Activated T-cell treated with anti-CD3 and anti-CD28 coated beads for 24 hours (primary cell): ENCODE measurements around the gene PML.
"Not testable (repeated sequence)": the region's sequence is repeated elsewhere in the genome, so short reads cannot be mapped to it uniquely, and the experiment has no call there.

Experiments
- DNase-seq: peaks from one replicate; pipeline ENCODE4 v3.0.0-alpha.2; 2020; ENCODE audit warnings: low read depth

Gene PML

GRCh38 chr15:73959012-73959581, 35.4 kb upstream of the PML start:
- DNase-seq = no peak

- no peak for DNase-seq
Observed at GRCh38 chr15:73959801-73960200, 34.7 kb upstream of the PML start.

- not testable (repeated sequence) for DNase-seq
Observed at GRCh38 chr15:73960472-73961070, 33.9 kb upstream of the PML start.

- DNase-seq = no peak
Observed at GRCh38 chr15:73962433-73962832, 32.1 kb upstream of the PML start.

- peak; percentile 76 for DNase-seq
Observed at GRCh38 chr15:73964736-73965093, 29.8 kb upstream of the PML start.

GRCh38 chr15:73965094-73965757, 29.3 kb upstream of the PML start:
- DNase-seq = peak; percentile 48

- no peak for DNase-seq
Observed at GRCh38 chr15:73965758-73966113, 28.8 kb upstream of the PML start.

GRCh38 chr15:73968461-73968860, 26.1 kb upstream of the PML start:
- DNase-seq = no peak

GRCh38 chr15:73969151-73969759, 25.3 kb upstream of the PML start:
- DNase-seq = no peak

GRCh38 chr15:73972984-73973682, 21.4 kb upstream of the PML start:
- peak; percentile 77 for DNase-seq

- not testable (repeated sequence) for DNase-seq
Observed at GRCh38 chr15:73973683-73974200, 20.8 kb upstream of the PML start.

- DNase-seq = not testable (repeated sequence)
Observed at GRCh38 chr15:73975440-73976125, 18.9 kb upstream of the PML start.

- no peak for DNase-seq
Observed at GRCh38 chr15:73978896-73979295, 15.6 kb upstream of the PML start.

- DNase-seq = no peak
Observed at GRCh38 chr15:73979636-73980035, 14.9 kb upstream of the PML start.

- no peak for DNase-seq
Observed at GRCh38 chr15:73981761-73982221, 12.7 kb upstream of the PML start.

GRCh38 chr15:73982222-73982962, 12.1 kb upstream of the PML start:
- DNase-seq = no peak

GRCh38 chr15:73983211-73983727, 11.2 kb upstream of the PML start:
- no peak for DNase-seq

GRCh38 chr15:73983773-73984172, 10.7 kb upstream of the PML start:
- DNase-seq = no peak

GRCh38 chr15:73984208-73984979, 10.1 kb upstream of the PML start:
- no peak for DNase-seq
